ENCODE measurements around the gene TFF1.

The TFF1 gene

GRCh38 chr21:42361286-42361685 lies 5.0 kb downstream of the TFF1 start:
- no peak for DNase-seq

- DNase-seq: peak in 1 of 4 experiments; percentile 9
Observed at GRCh38 chr21:42360317-42360716, 6.0 kb downstream of the TFF1 start.

- no peak for DNase-seq
Observed at GRCh38 chr21:42358937-42359336, 7.4 kb downstream of the TFF1 start.

- no peak for DNase-seq
Observed at GRCh38 chr21:42358261-42358660, 8.1 kb downstream of the TFF1 start.

- no peak for DNase-seq
Observed at GRCh38 chr21:42357307-42357706, 9.0 kb downstream of the TFF1 start.

GRCh38 chr21:42356650-42357049 lies 9.7 kb downstream of the TFF1 start:
- no peak for DNase-seq

GRCh38 chr21:42356046-42356445 lies 10.3 kb downstream of the TFF1 start:
- no peak for DNase-seq

- DNase-seq: no peak
Observed at GRCh38 chr21:42353623-42354022, 12.7 kb downstream of the TFF1 start.

- DNase-seq: no peak
Observed at GRCh38 chr21:42352441-42353095, 13.8 kb downstream of the TFF1 start.

GRCh38 chr21:42351626-42352440 lies 14.5 kb downstream of the TFF1 start:
- no peak for DNase-seq

GRCh38 chr21:42350927-42351426 lies 15.4 kb downstream of the TFF1 start, which contains the start of gene TFF2:
Gene TFF2, minus strand, starts transcription at chr21:42350994. Its CDS starts 37 bp downstream, at chr21:42350957.
- DNase-seq: no peak

GRCh38 chr21:42350318-42350910 lies 15.9 kb downstream of the TFF1 start:
- no peak for DNase-seq

- no peak for DNase-seq
Observed at GRCh38 chr21:42349420-42350317, 16.7 kb downstream of the TFF1 start.

GRCh38 chr21:42348762-42349161 lies 17.6 kb downstream of the TFF1 start:
- no peak for DNase-seq

GRCh38 chr21:42347601-42348327 lies 18.6 kb downstream of the TFF1 start:
- DNase-seq: no peak

- no peak for DNase-seq
Observed at GRCh38 chr21:42346866-42347600, 19.3 kb downstream of the TFF1 start.

- DNase-seq: no peak
Observed at GRCh38 chr21:42346441-42346840, 19.9 kb downstream of the TFF1 start.

- DNase-seq: no peak
Observed at GRCh38 chr21:42344631-42345030, 21.7 kb downstream of the TFF1 start.

- DNase-seq: no peak
Observed at GRCh38 chr21:42343963-42344510, 22.3 kb downstream of the TFF1 start.

- no peak for DNase-seq
Observed at GRCh38 chr21:42343556-42343955, 22.8 kb downstream of the TFF1 start.

GRCh38 chr21:42343101-42343500 lies 23.2 kb downstream of the TFF1 start:
- DNase-seq: no peak

Data from suppressor macrophage (primary cell).